NCI-H1092 (cell line): ENCODE measurements around the gene TPP1.
A peak's percentile ranks its signal among the peaks of the same experiment; 100 is the strongest.

Experiments
- DNase-seq: peaks from one replicate; lab custom pipeline; 2025; lab: John Stamatoyannopoulos, UW

Gene TPP1

GRCh38 chr11:6646918-6647679, 27.9 kb upstream of the TPP1 start:
- DNase-seq: no peak

DNA sequence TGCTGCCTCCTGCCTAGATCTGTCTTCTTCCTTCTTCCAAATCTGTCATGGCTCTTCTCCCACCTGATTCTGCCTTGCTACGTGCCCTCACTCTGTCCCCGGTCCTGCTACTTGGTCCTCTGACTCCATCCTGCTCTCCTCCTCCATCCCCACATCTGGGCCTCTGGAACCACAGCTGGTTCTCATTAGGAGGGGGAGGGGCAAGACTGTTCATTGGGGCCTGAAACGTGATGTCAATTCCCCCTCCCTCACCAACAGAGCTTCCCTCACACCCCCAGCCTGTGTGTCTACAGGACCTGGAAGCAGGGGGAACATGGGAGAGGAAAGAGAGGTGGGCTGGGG, 27.3 kb upstream of the TPP1 start:
- no peak for DNase-seq

- no peak for DNase-seq
Measured at GRCh38 chr11:6646071-6646470, 26.8 kb upstream of the TPP1 start.

DNA sequence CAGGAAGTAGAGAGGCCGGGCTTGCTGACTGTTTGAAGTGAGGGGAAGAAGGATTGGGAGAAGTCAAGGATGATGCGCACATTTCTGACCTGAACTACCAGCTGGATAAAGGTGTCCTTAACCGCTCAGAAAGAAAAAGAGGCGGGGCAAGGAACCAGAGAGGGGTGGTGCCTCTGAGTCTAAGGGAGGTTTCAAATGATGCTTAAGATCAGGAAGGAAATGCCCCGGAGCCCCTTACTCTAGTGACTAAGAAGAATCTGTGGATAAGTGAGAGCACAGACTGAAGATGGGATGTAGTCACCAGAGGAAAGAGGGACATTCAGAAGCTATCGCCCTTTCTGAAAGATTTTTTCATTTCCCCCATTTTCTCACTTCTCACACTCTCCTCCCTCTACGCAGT, 23.7 kb upstream of the TPP1 start:
- DNase-seq: no peak

DNA sequence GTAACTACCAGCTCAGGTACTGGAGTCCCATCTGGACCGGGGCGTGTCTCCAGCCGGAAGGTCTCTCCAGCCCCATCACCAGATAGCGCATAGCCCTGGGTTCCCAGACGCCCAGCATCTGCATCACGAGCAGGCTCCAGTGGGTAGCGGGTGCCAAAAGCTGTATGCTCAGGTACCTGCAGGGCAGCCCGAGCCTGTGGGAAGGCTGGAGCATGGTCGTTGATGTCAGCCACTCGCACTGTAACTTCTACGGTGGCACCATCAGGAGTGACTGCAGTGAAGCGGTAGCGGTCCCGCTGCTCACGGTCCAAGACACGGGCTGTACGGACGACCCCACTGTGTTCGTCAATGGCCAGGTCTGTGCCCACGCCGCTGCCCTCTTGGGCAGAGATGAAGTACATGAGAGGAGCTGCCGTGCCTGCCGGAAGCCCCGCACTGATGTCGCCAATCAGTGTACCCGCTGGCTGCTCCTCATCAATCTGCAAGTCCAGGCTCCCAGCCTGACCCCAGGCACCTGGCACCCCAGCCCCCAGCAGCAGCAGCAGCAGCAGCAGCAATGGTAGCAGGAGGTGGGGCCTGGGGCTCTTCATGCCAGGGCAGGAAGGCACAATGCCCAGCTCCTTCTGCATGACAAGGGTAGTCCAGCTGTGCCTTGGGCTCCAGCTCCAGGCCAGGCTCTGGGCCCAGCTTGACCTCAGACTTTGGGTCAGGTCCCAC, 21.9 kb upstream of the TPP1 start:
- DNase-seq: no peak

DNA sequence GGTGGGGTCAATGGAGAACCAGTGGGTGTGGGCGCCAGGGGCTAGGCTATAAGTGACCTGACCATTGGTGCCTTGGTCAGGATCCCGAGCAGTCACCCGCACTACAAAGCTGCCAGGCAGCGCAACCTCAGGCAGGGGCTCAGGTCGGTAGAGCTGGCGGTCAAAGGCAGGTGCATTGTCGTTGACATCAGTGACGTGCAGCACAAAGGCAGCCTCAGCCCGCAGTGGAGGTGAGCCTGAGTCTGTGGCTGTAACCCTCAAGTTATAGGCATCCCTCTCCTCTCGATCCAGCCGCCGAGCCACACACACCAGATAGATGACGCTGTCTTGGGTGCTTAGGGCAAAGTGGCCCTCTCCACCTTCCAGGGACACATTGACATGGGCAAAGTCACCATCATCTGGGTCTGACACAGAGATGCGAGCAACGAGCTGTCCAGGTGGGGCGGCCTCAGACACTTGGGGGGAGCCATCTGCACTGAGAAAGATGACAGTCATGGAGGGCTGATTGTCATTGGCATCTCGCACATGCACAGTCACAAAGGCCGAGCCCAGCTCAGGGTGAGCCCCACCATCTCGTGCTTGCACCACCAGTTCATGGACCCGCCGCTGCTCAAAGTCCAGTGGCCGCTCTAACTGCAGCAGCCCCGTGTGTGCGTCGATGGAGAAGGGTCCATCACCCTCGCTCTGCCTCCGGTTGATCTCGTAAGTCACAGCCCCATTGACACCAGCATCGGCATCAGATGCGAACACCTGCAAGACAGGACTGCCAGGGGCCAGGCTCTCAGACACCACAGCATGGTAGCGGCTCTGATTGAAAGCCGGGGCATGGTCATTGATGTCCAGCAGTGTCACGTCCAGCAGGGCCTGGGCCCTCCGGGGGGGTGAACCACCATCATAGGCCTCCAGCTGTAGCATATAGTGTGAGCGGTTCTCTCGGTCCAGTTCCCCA, 21.1 kb upstream of the TPP1 start:
- DNase-seq: no peak

DNA sequence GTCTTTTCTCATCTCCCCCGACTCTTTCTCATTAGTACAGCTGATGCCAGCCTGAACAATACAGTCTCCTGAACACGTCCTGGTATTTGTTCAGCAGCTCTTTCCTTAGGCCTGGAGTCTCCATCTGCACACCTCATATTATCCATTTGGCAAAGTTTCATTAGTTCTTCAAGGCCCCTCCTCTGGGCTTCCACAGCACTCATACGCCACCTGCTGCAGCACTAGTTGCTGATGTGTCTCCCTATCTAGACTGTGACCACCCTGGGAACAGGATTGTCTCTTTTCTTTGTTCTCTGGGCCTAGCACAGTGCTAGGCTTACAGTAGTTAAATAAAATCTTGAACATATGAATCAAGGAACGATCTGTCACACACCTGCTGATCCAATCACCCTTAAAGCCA, 19.2 kb upstream of the TPP1 start:
- no peak for DNase-seq

DNA sequence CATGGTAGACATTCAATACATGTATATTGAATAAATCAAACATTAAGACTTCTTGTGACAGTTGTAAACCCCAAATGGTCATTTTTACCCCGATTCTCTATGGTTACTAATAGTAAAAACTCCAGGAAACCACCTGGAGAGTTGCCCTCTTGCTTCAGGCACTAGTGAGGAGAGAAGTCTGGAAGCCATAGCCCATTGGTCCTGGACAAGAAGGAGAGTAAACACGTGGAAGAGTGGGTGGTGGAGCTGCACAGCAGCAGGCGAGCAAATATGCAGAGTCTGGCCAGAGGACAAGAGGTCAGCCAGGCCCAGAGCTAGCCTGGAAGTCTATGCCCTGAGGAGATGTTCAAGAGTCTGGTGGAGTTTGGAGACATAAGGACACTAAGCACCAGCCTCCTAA, 18.6 kb upstream of the TPP1 start:
- DNase-seq: no peak

DNA sequence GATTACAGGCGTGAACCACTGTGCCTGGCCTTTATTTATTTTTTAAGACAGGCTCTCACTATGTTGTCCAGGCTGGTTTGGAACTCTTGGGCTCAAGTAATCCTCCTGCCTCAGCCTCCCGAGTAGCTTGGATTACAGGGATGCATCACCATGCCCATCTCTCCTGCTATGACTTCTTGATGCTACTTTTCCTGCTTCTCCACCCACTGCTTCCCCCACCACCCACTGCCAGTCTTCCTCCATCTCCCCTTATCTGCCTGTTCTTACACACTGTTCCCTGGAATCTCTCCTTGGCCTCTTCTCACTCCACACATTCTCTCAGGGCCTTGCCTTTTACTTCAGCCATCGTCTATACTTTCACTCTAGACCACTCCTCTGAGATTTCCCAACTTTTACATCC, 17.3 kb upstream of the TPP1 start:
- no peak for DNase-seq

- DNase-seq: no peak
Measured at GRCh38 chr11:6635082-6635932, 16.1 kb upstream of the TPP1 start.

- no peak for DNase-seq
Measured at GRCh38 chr11:6634534-6634933, 15.3 kb upstream of the TPP1 start.

- DNase-seq: no peak
Measured at GRCh38 chr11:6633422-6634408, 14.5 kb upstream of the TPP1 start.

DNA sequence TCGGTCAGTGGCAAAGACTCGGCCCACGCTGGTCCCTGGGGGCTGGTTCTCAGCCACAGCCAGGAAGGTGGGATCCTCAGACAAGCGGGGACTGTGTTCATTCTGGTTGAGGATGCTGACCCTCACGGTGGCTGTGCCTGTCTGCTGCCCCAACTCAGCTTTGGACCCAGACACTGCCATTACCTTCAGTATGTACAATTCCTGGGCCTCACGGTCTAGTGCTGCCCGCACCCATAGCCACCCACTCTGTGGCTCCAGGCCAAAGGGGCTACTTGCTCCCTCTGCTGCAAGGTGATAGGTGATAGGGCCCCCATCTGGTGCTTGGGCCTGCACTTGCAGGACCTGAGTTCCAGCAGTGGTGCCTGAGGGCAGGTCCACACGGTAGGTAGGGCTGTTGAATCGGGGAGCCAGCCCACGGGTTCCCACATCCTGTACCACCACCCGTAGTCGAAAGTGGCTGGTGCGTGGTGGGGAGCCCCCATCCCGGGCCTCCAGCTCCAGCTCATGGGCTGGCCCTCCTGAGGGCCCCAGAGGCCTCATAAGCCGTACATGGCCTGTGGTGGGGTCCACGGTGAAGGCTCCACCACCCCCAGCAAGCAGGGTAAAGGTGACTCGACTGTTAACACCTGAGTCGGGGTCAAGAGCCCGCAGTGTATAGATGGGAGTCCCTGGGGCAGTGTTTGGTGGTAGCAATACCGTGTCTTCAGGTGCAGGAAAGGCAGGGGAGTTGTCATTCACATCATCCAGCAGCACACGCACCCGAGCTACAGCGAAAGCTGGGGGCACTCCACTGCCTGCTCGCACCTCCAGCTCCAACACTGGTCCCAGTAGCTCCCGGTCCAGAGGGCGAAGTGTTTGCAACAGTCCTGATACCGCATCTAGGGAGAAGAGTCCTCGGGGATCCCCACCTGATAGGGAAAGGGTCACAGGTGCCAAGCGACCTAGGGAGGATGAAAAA, 13.2 kb upstream of the TPP1 start:
- no peak for DNase-seq

- no peak for DNase-seq
Measured at GRCh38 chr11:6631361-6631890, 12.2 kb upstream of the TPP1 start.

- no peak for DNase-seq
Measured at GRCh38 chr11:6630632-6631291, 11.5 kb upstream of the TPP1 start.

GRCh38 chr11:6629892-6630631, 10.8 kb upstream of the TPP1 start:
- DNase-seq: peak; percentile 47

GRCh38 chr11:6629573-6629891, 10.3 kb upstream of the TPP1 start:
- DNase-seq: no peak

DNA sequence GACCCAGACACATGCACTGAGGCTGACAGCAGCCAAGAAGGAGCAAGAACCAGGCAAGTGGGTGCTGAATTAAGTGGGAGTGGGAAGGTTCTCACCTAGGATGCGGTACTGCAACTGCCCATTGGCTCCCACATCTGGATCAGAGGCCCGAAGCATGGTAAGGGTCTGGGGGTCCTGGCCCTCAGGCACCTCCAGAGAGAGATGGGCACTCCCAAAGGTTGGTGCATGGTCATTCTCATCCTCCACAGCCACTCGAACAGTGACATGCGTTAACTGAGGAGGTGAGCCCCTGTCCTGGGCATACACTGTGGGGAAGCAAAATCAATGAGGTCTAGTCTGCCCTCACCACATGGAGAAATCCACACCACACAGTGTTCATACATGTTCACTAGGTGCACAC, 9.3 kb upstream of the TPP1 start:
- no peak for DNase-seq
